ENCODE measurements around the gene BMAL1.

GRCh38 chr11:13429288-13429687 is 151.7 kb downstream of the BMAL1 start:
- TF ChIP-seq MYC (IDR thresholded peaks at IDR 0.05; ENCODE audit: low read depth, low read length) (no peak), POLR2A (IDR thresholded peaks at IDR 0.05; ENCODE audit: low read depth, low read length) (no peak), CTCF (IDR thresholded peaks at IDR 0.05; ENCODE audit: extremely low read depth in 1 of 2, insufficient read depth in 1 of 2, low read depth in 1 of 2, low read length in 2 of 2) (no peak), EZH2 (IDR thresholded peaks at IDR 0.05; ENCODE audit: borderline replicate concordance, low read depth, low read length, severe bottlenecking) (no peak), JUN (IDR thresholded peaks at IDR 0.05; ENCODE audit: borderline replicate concordance, insufficient read depth, insufficient read length, low read depth) (no peak), POLR2AphosphoS5 (IDR thresholded peaks at IDR 0.05; ENCODE audit: insufficient read depth, low read depth, low read length) (no peak), FOS (IDR thresholded peaks at IDR 0.05; ENCODE audit: borderline replicate concordance, insufficient read depth, low read length) (no peak), MAX (IDR thresholded peaks at IDR 0.05; ENCODE audit: insufficient read depth, insufficient read length) (no peak), GATA2 (IDR thresholded peaks at IDR 0.05; ENCODE audit: insufficient read depth, insufficient read length, low read depth, low read length) (no peak)
